Stomach (tissue), 9 donors: ENCODE data around the gene TYW1. TPM values are rescaled to one million over a fixed set of nuclear protein-coding genes. Genes with fewer than 3 reads are reported as not detected.
"Not testable (repeated sequence)": the region's sequence is repeated elsewhere in the genome, so short reads cannot be mapped to it uniquely, and the experiment has no call there.

Experiments used
- DNase-seq, 2 donors: peaks; one replicate each; pipeline versions ENCODE4 v3.0.0 to v3.0.0-alpha.2; 2013 to 2019
- H3K27ac ChIP-seq, 5 donors: fragments of 200-600 bp in 4 of 5; sonication (generic) in 4 of 5; one replicate each; pipeline ENCODE4 v1.5.1; 2013 to 2019; ENCODE audit warnings: mild to moderate bottlenecking in 1 of 5, moderate library complexity in 1 of 5
- H3K27me3 ChIP-seq, 3 donors: fragments of 200-600 bp; sonication (generic); one replicate each; pipeline ENCODE4 v1.5.1; 2017 to 2019; ENCODE audit warnings: mixed run types in 1 of 3
- H3K36me3 ChIP-seq, 4 donors: fragments of 200-600 bp; sonication (generic); 1 replicate in 3 of 4; 2 replicates in 1 of 4; pipeline ENCODE4 v1.5.1; 2016 to 2019
- H3K4me1 ChIP-seq, 4 donors: fragments of 200-600 bp; sonication (generic); one replicate each; pipeline ENCODE4 v1.5.1; 2016 to 2019
- H3K4me3 ChIP-seq, 4 donors: fragments of 200-600 bp; sonication (generic) in 3 of 4; one replicate each; pipeline ENCODE4 v1.5.1; 2016 to 2019; ENCODE audit warnings: mild to moderate bottlenecking in 1 of 4
- H3K9me3 ChIP-seq, 4 donors: fragments of 200-600 bp; sonication (generic); one replicate each; pipeline ENCODE4 v1.5.1; 2016 to 2019
- CTCF ChIP-seq, 7 experiments: fragments of 450-650 bp in 4 of 7; fragments of 200-600 bp in 3 of 7; sonication (generic) in 3 of 7; IDR thresholded peaks; one replicate each; pipeline ENCODE4 v1.5.1; 2016 to 2019; ENCODE audit warnings: antibody characterized with exemption in 7 of 7, control low read depth in 2 of 7, mild to moderate bottlenecking in 1 of 7
- EP300 ChIP-seq: sonication (generic); formaldehyde crosslinking; IDR thresholded peaks from one replicate; pipeline ENCODE4 v1.6.1; 2017; ENCODE audit warnings: antibody characterized with exemption
- POLR2A ChIP-seq, 4 donors: fragments of 450-650 bp; IDR thresholded peaks; one replicate each; pipeline ENCODE4 v1.6.1; 2016; ENCODE audit warnings: antibody characterized with exemption in 4 of 4, control low read depth in 2 of 4, mild to moderate bottlenecking in 1 of 4, moderate library complexity in 1 of 4
- POLR2AphosphoS5 ChIP-seq, 3 donors: sonication (generic); formaldehyde crosslinking; IDR thresholded peaks; one replicate each; pipeline ENCODE4 v1.6.1; 2016; ENCODE audit warnings: antibody characterized with exemption in 3 of 3
- WGBS, 5 donors: extraction: QIAGEN DNeasy Blood & Tissue Kit in 3 of 5; methylation state at CpG; one replicate each; pipeline versions ENCODE4 v1.1.5 to v1.1.7; 2013 to 2018; 5-methylcytosine and 5-hydroxymethylcytosine counted together
- intact Hi-C: fragments of 100-400 bp; cut with DNase I; formaldehyde crosslinking; loops from one replicate; pipeline ENCODE4 v1.15.1; 2023; ENCODE audit warnings: low total_unique reads
- polyA plus RNA-seq, 3 donors: library from polyadenylated mRNA; stranded (reverse); fragments of 200-250 nt; gene quantifications; one replicate each; pipeline ENCODE4 v1.2.3, GENCODE V29; 2013
- total RNA-seq, 5 donors: library from RNA; depleted of rRNA; stranded (reverse); fragments of >200 nt; gene quantifications; one replicate each; pipeline versions ENCODE4 v1.1.0 to v1.2.3, GENCODE V29; 2014 to 2016
- donor health status: healthy with polysubstance abuse.
- donor health status: Bipolar disorder and iron deficiency.
- donor health status: healthy.

Gene TYW1
- total and polyA plus RNA-seq, 8 donors: 5.2 to 74.7 (median 11.0) TPM

- no peak overlapping the region for H3K4me3 ChIP-seq
- DNase-seq: no peak
- H3K27ac ChIP-seq: no peak overlapping the region
- peaks cover 0 to 57% (median 40%) of the 10 kb centered on the region in 4 donors for H3K36me3 ChIP-seq
- no peaks in the 10 kb centered on the region for H3K4me1 ChIP-seq
- no peaks in the 10 kb centered on the region for H3K27me3 ChIP-seq
- TF ChIP-seq POLR2A (IDR thresholded peaks at IDR 0.05) (no peak), POLR2AphosphoS5 (IDR thresholded peaks at IDR 0.05) (no peak), CTCF (IDR thresholded peaks at IDR 0.05) (no peak), EP300 (no peak)
- intact Hi-C loops: no loop called here
- no peaks in the 10 kb centered on the region for H3K9me3 ChIP-seq
- WGBS, 5 donors: 92 to 99% (median 99%) methylated on average over 2 of the region's 2 CpGs
These were observed 60.0 kb downstream of the TYW1 start for GRCh38 chr7:67056683-67057082.

GRCh38 chr7:67061321-67061720, 64.7 kb downstream of the TYW1 start:
- WGBS, 5 donors: 93 to 98% (median 98%) methylated on average over 4 of the region's 4 CpGs
- H3K4me3 ChIP-seq, DNase-seq, H3K27me3 ChIP-seq, H3K4me1 ChIP-seq, H3K27ac ChIP-seq, intact Hi-C loops, H3K9me3 ChIP-seq: not testable (repeated sequence)
- peaks cover 0 to 55% (median 35%) of the 10 kb centered on the region in 4 donors for H3K36me3 ChIP-seq

GRCh38 chr7:67062802-67063201, 66.2 kb downstream of the TYW1 start:
- H3K4me1 ChIP-seq, H3K27ac ChIP-seq, H3K9me3 ChIP-seq, DNase-seq, H3K27me3 ChIP-seq, H3K4me3 ChIP-seq, intact Hi-C loops: not testable (repeated sequence)
- 95 to 100% (median 99%) methylated on average over 1 of the region's 1 CpG for WGBS, 5 donors
- peaks cover 0 to 46% (median 32%) of the 10 kb centered on the region in 4 donors for H3K36me3 ChIP-seq

DNA sequence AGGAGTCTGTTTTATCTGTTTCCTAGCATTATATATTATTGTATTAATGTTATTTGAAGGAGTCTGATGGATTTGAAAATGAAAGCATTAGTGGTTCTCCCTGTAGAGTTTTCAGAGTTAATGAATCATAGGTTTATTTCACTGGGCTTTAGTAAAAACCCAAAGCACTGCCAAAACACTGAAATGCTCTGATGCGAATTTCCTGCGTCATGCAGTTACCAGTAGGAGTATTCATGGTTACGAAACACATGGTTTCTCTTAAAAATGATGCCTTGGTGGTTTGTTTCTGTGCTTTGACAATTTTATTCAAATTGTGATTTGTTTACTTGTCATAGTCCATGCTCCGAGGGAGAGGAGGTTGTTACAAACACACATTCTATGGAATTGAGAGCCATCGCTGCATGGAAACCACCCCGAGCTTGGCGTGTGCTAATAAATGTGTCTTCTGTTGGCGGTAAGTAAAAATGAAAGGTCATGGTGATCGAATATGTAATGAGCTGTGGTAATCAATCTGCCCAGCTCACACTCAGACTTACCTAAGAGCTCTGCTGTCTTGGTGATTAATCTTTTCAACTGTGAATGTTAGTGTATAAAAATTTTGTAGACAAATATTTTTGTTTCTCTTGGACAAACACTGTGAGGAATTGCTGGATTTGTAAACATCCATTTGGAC, 70.5 kb downstream of the TYW1 start:
- intact Hi-C loops, H3K4me1 ChIP-seq, H3K27me3 ChIP-seq, H3K9me3 ChIP-seq: not testable (repeated sequence)
- Histone ChIP-seq H3K36me3 (peaks cover 4 to 60% (median 34%) of the 10 kb centered on the region in 4 donors), H3K4me3 (peak overlapping the region in 2 of 4 donors; percentile 0 to 28), H3K27ac (peak overlapping the region in 4 of 5 donors; percentile 49 to 69 (median 62))
- peak in 1 of 2 donors; percentile 70 for DNase-seq
- 64 to 74% (median 74%) methylated on average over 9 of the region's 9 CpGs for WGBS, 5 donors

DNA sequence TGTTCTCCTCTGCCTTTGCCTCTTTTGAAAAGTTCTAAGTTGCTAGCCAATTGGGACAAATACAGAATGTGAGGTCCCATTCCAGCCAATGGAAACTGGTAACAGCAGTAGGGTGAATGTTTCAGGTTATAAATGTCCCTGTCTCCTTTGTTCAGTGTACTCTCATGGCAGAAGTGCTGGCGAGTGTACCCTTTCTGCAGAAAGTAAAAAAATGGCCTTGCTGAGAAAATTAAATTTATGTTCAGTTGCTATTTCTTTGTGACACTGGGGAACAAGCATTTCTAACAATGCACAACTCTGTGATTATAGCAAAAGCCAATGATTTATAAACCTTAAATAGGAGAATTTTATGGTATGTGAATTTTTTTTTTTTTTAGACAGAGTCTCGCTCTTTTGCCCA, 79.5 kb downstream of the TYW1 start:
- not testable (repeated sequence) for H3K27ac ChIP-seq
- 96 to 100% (median 97%) methylated on average over 2 of the region's 2 CpGs for WGBS, 5 donors

DNA sequence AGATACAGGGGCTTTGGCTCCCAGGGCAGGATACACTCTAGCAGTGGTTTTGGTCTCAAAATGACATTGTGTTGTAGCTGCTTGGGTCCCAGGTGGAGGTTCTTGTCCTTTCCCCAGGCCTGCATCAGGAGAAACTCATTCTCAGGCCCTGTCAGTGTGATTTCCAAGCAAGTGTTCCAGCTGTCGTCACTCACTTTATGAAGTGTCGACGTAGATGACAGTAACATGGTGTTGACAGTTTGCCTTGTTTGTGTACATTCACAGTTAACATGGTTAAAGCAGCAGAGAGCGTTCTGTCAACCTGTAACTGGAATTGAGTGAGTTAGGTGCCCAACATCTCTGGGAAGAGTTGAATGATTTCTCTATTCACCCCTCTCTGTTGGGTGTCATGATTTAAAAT, 86.2 kb downstream of the TYW1 start:
- H3K4me3 ChIP-seq, DNase-seq, H3K27me3 ChIP-seq, H3K9me3 ChIP-seq, intact Hi-C loops, H3K27ac ChIP-seq, H3K4me1 ChIP-seq: not testable (repeated sequence)
- H3K36me3 ChIP-seq: peaks cover 0 to 41% (median 29%) of the 10 kb centered on the region in 4 donors
- 95 to 100% (median 98%) methylated on average over 4 of the region's 4 CpGs for WGBS, 5 donors

More for the DNA sequence above, 79.5 kb downstream of the TYW1 start:
- H3K4me3 ChIP-seq, H3K4me1 ChIP-seq, H3K27me3 ChIP-seq, intact Hi-C loops, DNase-seq: not testable (repeated sequence)
- Histone ChIP-seq H3K9me3 (peaks cover 10 to 28% (median 17%) of the 10 kb centered on the region in 4 donors), H3K36me3 (peaks cover 5 to 70% (median 33%) of the 10 kb centered on the region in 4 donors)

- H3K9me3 ChIP-seq, H3K4me1 ChIP-seq, H3K27me3 ChIP-seq, H3K27ac ChIP-seq, H3K4me3 ChIP-seq, intact Hi-C loops: not testable (repeated sequence)
- peaks cover 0 to 27% (median 20%) of the 10 kb centered on the region in 4 donors for H3K36me3 ChIP-seq
- DNase-seq: peak in 1 of 2 donors; percentile 12
- WGBS, 5 donors: 75 to 93% (median 86%) methylated on average over 10 of the region's 10 CpGs
These were observed 92.6 kb downstream of the TYW1 start for GRCh38 chr7:67089261-67089660.

- intact Hi-C loops, H3K27ac ChIP-seq, H3K27me3 ChIP-seq, H3K9me3 ChIP-seq, H3K4me1 ChIP-seq, DNase-seq, H3K4me3 ChIP-seq: not testable (repeated sequence)
- H3K36me3 ChIP-seq: peaks cover 0 to 19% (median 18%) of the 10 kb centered on the region in 4 donors
- 80 to 100% (median 97%) methylated on average over 1 to 2 of the region's 2 CpGs for WGBS, 5 donors
These were observed 94.4 kb downstream of the TYW1 start for GRCh38 chr7:67091053-67091452.

DNA sequence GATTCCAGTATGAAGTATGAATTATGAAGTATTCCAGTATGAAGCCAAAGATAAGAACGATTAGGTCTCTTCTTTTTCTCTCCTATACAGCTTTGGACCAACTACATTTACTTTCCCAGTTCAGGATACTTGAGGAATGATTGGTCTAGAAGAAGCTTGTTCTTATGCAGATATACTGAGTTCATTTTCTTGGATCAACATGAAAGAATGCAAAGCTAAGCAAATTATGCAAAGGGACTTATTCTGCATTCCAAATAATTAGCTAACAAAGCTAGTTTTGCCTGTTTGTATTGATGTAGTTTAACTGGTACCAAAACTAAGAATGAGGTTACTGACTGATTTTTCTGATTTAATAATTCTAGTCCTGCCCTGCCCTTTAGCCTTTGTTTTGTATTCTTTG, 101.4 kb downstream of the TYW1 start:
- H3K27me3 ChIP-seq, DNase-seq, H3K4me1 ChIP-seq, H3K4me3 ChIP-seq, H3K27ac ChIP-seq, H3K9me3 ChIP-seq, intact Hi-C loops: not testable (repeated sequence)
- H3K36me3 ChIP-seq: peaks cover 0 to 34% (median 25%) of the 10 kb centered on the region in 4 donors
- 75 to 100% (median 83%) methylated on average over 1 of the region's 1 CpG; no CpG with 5 or more reads in 1 of the 5 donors for WGBS, 5 donors

DNA sequence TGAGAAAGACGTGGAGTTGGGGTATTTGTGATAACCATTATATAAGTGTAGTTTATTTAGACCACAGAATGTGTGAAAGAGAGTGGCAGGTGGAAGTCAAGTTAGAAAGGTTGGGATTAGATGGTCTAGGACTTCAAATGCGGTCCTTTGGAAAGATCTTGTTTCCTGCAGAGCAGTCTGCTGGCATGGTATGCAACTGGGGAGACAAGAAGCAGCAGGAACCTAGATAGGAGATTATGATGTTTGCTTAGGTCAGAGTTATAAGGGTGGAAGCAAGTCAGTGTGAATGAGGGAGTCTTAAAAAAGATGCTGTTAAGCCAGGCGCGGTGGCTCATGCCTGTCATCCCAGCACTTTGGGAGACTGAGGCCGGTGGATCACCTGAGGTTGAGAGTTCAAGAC, 102.8 kb downstream of the TYW1 start:
- H3K36me3 ChIP-seq: peaks cover 0 to 43% (median 25%) of the 10 kb centered on the region in 4 donors
- H3K4me1 ChIP-seq, H3K4me3 ChIP-seq, H3K27me3 ChIP-seq, H3K27ac ChIP-seq, H3K9me3 ChIP-seq, intact Hi-C loops, DNase-seq: not testable (repeated sequence)
- WGBS, 5 donors: 81 to 93% (median 90%) methylated on average over 5 of the region's 5 CpGs

DNA sequence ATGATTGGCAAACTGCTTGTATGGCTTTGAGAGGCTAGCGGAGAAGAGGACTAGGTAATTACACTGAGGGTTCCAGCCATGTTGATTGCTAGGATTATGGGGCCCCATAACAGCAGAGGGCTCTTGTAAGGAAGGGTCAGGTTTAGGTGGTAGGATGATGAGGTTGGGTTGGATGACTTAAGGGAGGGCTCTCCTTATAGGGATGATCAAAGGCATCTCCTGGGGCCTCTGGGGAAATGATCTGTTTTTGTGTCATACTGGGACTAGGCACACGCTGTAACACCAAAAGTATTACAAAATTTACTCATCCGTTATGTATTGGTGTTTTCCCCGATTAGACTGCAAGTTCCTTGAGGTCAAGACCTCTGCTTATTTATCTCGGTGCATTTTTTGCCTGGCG, 103.4 kb downstream of the TYW1 start:
- H3K36me3 ChIP-seq: peaks cover 0 to 46% (median 23%) of the 10 kb centered on the region in 4 donors
- H3K4me1 ChIP-seq, intact Hi-C loops, H3K9me3 ChIP-seq, DNase-seq, H3K4me3 ChIP-seq, H3K27ac ChIP-seq, H3K27me3 ChIP-seq: not testable (repeated sequence)
- 86 to 97% (median 93%) methylated on average over 6 of the region's 6 CpGs for WGBS, 5 donors
